Uterus (tissue), 4 donors: ENCODE results near the gene WDFY4. TPM values are rescaled to one million over a fixed set of nuclear protein-coding genes. Genes with fewer than 3 reads are reported as not detected.

Experiments used
- DNase-seq, 2 donors: peaks; one replicate each; pipeline ENCODE4 v3.0.0-alpha.2; 2019 to 2020
- H3K27ac ChIP-seq, 2 donors: fragments of 200-600 bp; sonication (generic); 1 replicate in 1 of 2; 2 replicates in 1 of 2; pipeline ENCODE4 v1.5.1; 2016 to 2018
- H3K27me3 ChIP-seq, 2 donors: fragments of 200-600 bp; sonication (generic); one replicate each; pipeline ENCODE4 v1.5.1; 2018 to 2019; ENCODE audit warnings: control low read depth in 1 of 2
- H3K36me3 ChIP-seq, 2 donors: fragments of 200-600 bp; sonication (generic); one replicate each; pipeline ENCODE4 v1.5.1; 2019; ENCODE audit warnings: control low read depth in 1 of 2
- H3K4me1 ChIP-seq, 2 donors: fragments of 200-600 bp; sonication (generic); one replicate each; pipeline ENCODE4 v1.5.1; 2018 to 2019; ENCODE audit warnings: control low read depth in 1 of 2
- H3K4me3 ChIP-seq, 2 donors: fragments of 200-600 bp; sonication (generic); 1 replicate in 1 of 2; 2 replicates in 1 of 2; pipeline ENCODE4 v1.5.1; 2018 to 2019; ENCODE audit warnings: mild to moderate bottlenecking in 1 of 2
- H3K9me3 ChIP-seq, 2 donors: fragments of 200-600 bp; sonication (generic); one replicate each; pipeline ENCODE4 v1.5.1; 2019; ENCODE audit warnings: control low read depth in 1 of 2
- POLR2A ChIP-seq, 2 donors: fragments of 450-650 bp; IDR thresholded peaks; one replicate each; pipeline ENCODE4 v1.6.1; 2016; ENCODE audit warnings: antibody characterized with exemption in 2 of 2, mild to moderate bottlenecking in 1 of 2, moderate library complexity in 1 of 2
- intact Hi-C: fragments of 100-400 bp; cut with DNase I; formaldehyde crosslinking; loops from one replicate; pipeline ENCODE4 v1.15.1; 2023; ENCODE audit warnings: low total_unique reads
- total RNA-seq, 4 donors: library from RNA; depleted of rRNA in 3 of 4; stranded (reverse); fragments of >200 nt in 3 of 4; gene quantifications; one replicate each; pipeline versions ENCODE4 v1.1.0 to v1.2.4, GENCODE V29; 2014 to 2023
- TF ChIP-seq, protein P1 (sequence below), 4 experiments: fragments of 200-600 bp in 2 of 4; fragments of 450-650 bp in 2 of 4; sonication (generic) in 2 of 4; IDR thresholded peaks; one replicate each; pipeline ENCODE4 v1.5.1; 2016 to 2019; ENCODE audit warnings: antibody characterized with exemption in 4 of 4, mild to moderate bottlenecking in 2 of 4, moderate library complexity in 1 of 4
- donor health status: DM: yes; HTN: yes; CAD: no.

The WDFY4 gene
- total RNA-seq, 4 donors from 2014 or later: 0.26 to 5.2 (median 1.2) TPM

- no peak for TF ChIP-seq POLR2A (IDR thresholded peaks at IDR 0.05)
- TF ChIP-seq, protein P1, sequence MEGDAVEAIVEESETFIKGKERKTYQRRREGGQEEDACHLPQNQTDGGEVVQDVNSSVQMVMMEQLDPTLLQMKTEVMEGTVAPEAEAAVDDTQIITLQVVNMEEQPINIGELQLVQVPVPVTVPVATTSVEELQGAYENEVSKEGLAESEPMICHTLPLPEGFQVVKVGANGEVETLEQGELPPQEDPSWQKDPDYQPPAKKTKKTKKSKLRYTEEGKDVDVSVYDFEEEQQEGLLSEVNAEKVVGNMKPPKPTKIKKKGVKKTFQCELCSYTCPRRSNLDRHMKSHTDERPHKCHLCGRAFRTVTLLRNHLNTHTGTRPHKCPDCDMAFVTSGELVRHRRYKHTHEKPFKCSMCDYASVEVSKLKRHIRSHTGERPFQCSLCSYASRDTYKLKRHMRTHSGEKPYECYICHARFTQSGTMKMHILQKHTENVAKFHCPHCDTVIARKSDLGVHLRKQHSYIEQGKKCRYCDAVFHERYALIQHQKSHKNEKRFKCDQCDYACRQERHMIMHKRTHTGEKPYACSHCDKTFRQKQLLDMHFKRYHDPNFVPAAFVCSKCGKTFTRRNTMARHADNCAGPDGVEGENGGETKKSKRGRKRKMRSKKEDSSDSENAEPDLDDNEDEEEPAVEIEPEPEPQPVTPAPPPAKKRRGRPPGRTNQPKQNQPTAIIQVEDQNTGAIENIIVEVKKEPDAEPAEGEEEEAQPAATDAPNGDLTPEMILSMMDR (IDR thresholded peaks at IDR 0.05): no peak
- Histone ChIP-seq H3K27me3 (no peaks in the 10 kb centered on the region), H3K36me3 (no peaks in the 10 kb centered on the region), H3K9me3 (no peaks in the 10 kb centered on the region), H3K27ac (no peak overlapping the region), H3K4me1 (no peaks in the 10 kb centered on the region), H3K4me3 (no peak overlapping the region)
- intact Hi-C loops: no loop called here
- DNase-seq: no peak
Measured at GRCh38 chr10:48796713-48797245, 112.1 kb downstream of the WDFY4 start.

DNA sequence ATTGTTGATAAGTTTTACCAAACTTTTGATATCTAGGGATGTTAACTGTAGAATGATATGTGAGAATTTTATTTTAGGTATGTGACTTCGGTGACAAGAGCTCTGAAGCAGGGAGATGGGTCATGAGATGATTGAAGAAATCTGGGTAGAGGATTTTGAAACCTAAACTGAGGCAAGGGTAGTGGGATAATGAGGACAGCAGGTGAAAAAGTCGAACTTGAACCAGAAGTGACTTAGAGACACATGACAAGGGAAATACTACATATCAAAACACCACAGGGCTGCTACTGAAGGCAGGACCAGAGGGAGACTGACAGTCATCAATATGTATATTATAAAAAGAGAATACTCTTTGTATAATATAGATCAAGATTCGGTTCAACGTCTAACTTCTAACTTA lies 113.2 kb downstream of the WDFY4 start:
- no peak for DNase-seq
- no peak overlapping the region for H3K27ac ChIP-seq
- no peak overlapping the region for H3K4me3 ChIP-seq
- H3K4me1 ChIP-seq: no peaks in the 10 kb centered on the region
- TF ChIP-seq POLR2A (IDR thresholded peaks at IDR 0.05): no peak
- TF ChIP-seq, protein P1 (IDR thresholded peaks at IDR 0.05): no peak
- H3K27me3 ChIP-seq: no peaks in the 10 kb centered on the region
- intact Hi-C loops: no loop called here
- no peaks in the 10 kb centered on the region for H3K36me3 ChIP-seq
- no peaks in the 10 kb centered on the region for H3K9me3 ChIP-seq

GRCh38 chr10:48798481-48799254 lies 114.0 kb downstream of the WDFY4 start:
- TF ChIP-seq, protein P1 (IDR thresholded peaks at IDR 0.05): no peak
- no peak for TF ChIP-seq POLR2A (IDR thresholded peaks at IDR 0.05)
- H3K27ac ChIP-seq: no peak overlapping the region
- no peak for DNase-seq
- intact Hi-C loops: no loop called here
- H3K27me3 ChIP-seq: no peaks in the 10 kb centered on the region
- H3K36me3 ChIP-seq: no peaks in the 10 kb centered on the region
- no peak overlapping the region for H3K4me3 ChIP-seq
- no peaks in the 10 kb centered on the region for H3K4me1 ChIP-seq
- H3K9me3 ChIP-seq: no peaks in the 10 kb centered on the region

GRCh38 chr10:48799341-48800006 lies 114.8 kb downstream of the WDFY4 start:
- TF ChIP-seq, protein P1 (IDR thresholded peaks at IDR 0.05): no peak
- TF ChIP-seq POLR2A (IDR thresholded peaks at IDR 0.05): no peak
- no peak overlapping the region for H3K4me3 ChIP-seq
- DNase-seq: no peak
- no peaks in the 10 kb centered on the region for H3K4me1 ChIP-seq
- intact Hi-C loops: no loop called here
- no peak overlapping the region for H3K27ac ChIP-seq
- H3K9me3 ChIP-seq: no peaks in the 10 kb centered on the region
- H3K36me3 ChIP-seq: no peaks in the 10 kb centered on the region
- H3K27me3 ChIP-seq: no peaks in the 10 kb centered on the region
